Neural cell (in vitro differentiated cells): Measurements from ENCODE around the gene TAGLN. TPM values are rescaled to one million over a fixed set of nuclear protein-coding genes. Genes with fewer than 3 reads are reported as not detected.

Source experiments
- H2AFZ ChIP-seq: fragments of 200-600, 300-800 bp; sonication (generic), shearing (Covaris generic); 2 replicates; pipeline ENCODE4 v1.6.0; 2014; ENCODE audit warnings: low read depth, mild to moderate bottlenecking, antibody characterized with exemption, low read length, moderate library complexity
- H3F3A ChIP-seq: fragments of 200-600 bp; shearing (Covaris generic); 2 replicates; pipeline ENCODE4 v1.6.1; 2016; ENCODE audit warnings: mild to moderate bottlenecking, moderate library complexity, mixed read lengths, antibody characterized with exemption, low read length; ENCODE audit not compliant: insufficient read depth, poor library complexity, severe bottlenecking
- H3K27ac ChIP-seq: fragments of 200-600, 300-800 bp; sonication (generic), shearing (Covaris generic); 2 replicates; pipeline ENCODE4 v1.5.1; 2014; ENCODE audit warnings: mild to moderate bottlenecking, low read length, moderate library complexity
- H3K27me3 ChIP-seq: fragments of 300-800, 200-600 bp; sonication (generic), shearing (Covaris generic); 2 replicates; pipeline ENCODE4 v1.6.0; 2014; ENCODE audit warnings: mild to moderate bottlenecking, low read depth, low read length, moderate library complexity; ENCODE audit not compliant: insufficient read depth
- H3K36me3 ChIP-seq: fragments of 300-800, 200-600 bp; sonication (generic), shearing (Covaris generic); 2 replicates; pipeline ENCODE4 v1.5.1; 2014; ENCODE audit warnings: mild to moderate bottlenecking, antibody characterized with exemption, low read length, moderate library complexity; ENCODE audit not compliant: insufficient read depth
- H3K4me2 ChIP-seq: fragments of 300-800, 200-600 bp; sonication (generic), shearing (Covaris generic); 2 replicates; pipeline ENCODE4 v1.6.0; 2014; ENCODE audit warnings: mild to moderate bottlenecking, low read length
- H3K4me3 ChIP-seq: fragments of 300-800, 200-600 bp; sonication (generic), shearing (Covaris generic); 2 replicates; pipeline ENCODE4 v1.5.1; 2014; ENCODE audit warnings: mild to moderate bottlenecking, low read length, moderate library complexity
- H3K79me2 ChIP-seq: fragments of 200-600 bp; shearing (Covaris generic); replicated peaks from 2 replicates; pipeline ENCODE4 v1.6.0; 2014; ENCODE audit warnings: mild to moderate bottlenecking, low read length, moderate library complexity; ENCODE audit not compliant: insufficient read depth
- H3K9ac ChIP-seq: fragments of 300-800, 200-600 bp; sonication (generic), shearing (Covaris generic); 2 replicates; pipeline ENCODE4 v1.6.1; 2016; ENCODE audit warnings: mild to moderate bottlenecking, low read length, mixed read lengths
- H3K9me2 ChIP-seq: fragments of 200-600 bp; shearing (Covaris generic); 2 replicates; pipeline ENCODE4 v1.6.1; 2016; ENCODE audit warnings: mild to moderate bottlenecking, low read length, mixed read lengths; ENCODE audit not compliant: insufficient read depth
- H3K9me3 ChIP-seq: fragments of 200-600, 300-800 bp; sonication (generic), shearing (Covaris generic); 2 replicates; pipeline ENCODE4 v1.6.1; 2016; ENCODE audit warnings: mild to moderate bottlenecking, mixed run types, low read length, moderate library complexity, mixed read lengths
- H4K20me1 ChIP-seq: fragments of 200-600 bp; shearing (Covaris generic); 2 replicates; pipeline ENCODE4 v1.6.1; 2016; ENCODE audit warnings: mild to moderate bottlenecking, mixed run types; ENCODE audit not compliant: insufficient read depth
- EP300 ChIP-seq: fragments of 450-650 bp; conservative IDR thresholded peaks from 2 replicates; pipeline ENCODE4 v1.6.1; 2014; ENCODE audit warnings: antibody characterized with exemption, mild to moderate bottlenecking, moderate library complexity; ENCODE audit not compliant: poor library complexity, severe bottlenecking
- EZH2 ChIP-seq: fragments of 200-600, 300-800 bp; shearing (Covaris generic), sonication (generic); IDR thresholded peaks from 2 replicates; pipeline ENCODE4 v1.6.1; 2014; ENCODE audit warnings: antibody characterized with exemption, low read length, borderline replicate concordance, mild to moderate bottlenecking; ENCODE audit not compliant: insufficient read depth, poor library complexity, severe bottlenecking
- MXI1 ChIP-seq: fragments of 450-650 bp; conservative IDR thresholded peaks from 2 replicates; pipeline ENCODE4 v1.6.1; 2014; ENCODE audit warnings: antibody characterized with exemption, mild to moderate bottlenecking; ENCODE audit not compliant: poor library complexity, severe bottlenecking
- POLR2AphosphoS5 ChIP-seq: IDR thresholded peaks from 2 replicates; pipeline ENCODE4 v1.6.1; 2012
- RAD21 ChIP-seq: fragments of 450-650 bp; conservative IDR thresholded peaks from 2 replicates; pipeline ENCODE4 v1.6.1; 2014; ENCODE audit warnings: antibody characterized with exemption, mild to moderate bottlenecking, moderate library complexity
- SMC3 ChIP-seq: fragments of 450-650 bp; conservative IDR thresholded peaks from 2 replicates; pipeline ENCODE4 v1.6.1; 2014; ENCODE audit warnings: antibody characterized with exemption, mild to moderate bottlenecking, moderate library complexity; ENCODE audit not compliant: poor library complexity
- TAF1 ChIP-seq: IDR thresholded peaks from 2 replicates; pipeline ENCODE4 v1.6.1; 2012; ENCODE audit warnings: low read depth
- polyA plus RNA-seq: library from polyadenylated mRNA; depleted of rRNA; stranded (reverse); fragments of >200 nt; gene quantifications from 2 replicates; pipeline ENCODE4 v1.2.3, GENCODE V29; 2014
- TF ChIP-seq, protein P1 (sequence below): fragments of 450-650 bp; IDR thresholded peaks from 2 replicates; pipeline ENCODE4 v1.5.1; 2014; ENCODE audit warnings: antibody characterized with exemption, mild to moderate bottlenecking, moderate library complexity; ENCODE audit not compliant: poor library complexity, severe bottlenecking
- TF ChIP-seq, protein P2 (sequence below): IDR thresholded peaks from 2 replicates; pipeline ENCODE4 v1.6.1; 2012; ENCODE audit warnings: borderline replicate concordance

The TAGLN gene
- polyA plus RNA-seq, 1 donor from 2014 or later, result 15.7 TPM

DNA sequence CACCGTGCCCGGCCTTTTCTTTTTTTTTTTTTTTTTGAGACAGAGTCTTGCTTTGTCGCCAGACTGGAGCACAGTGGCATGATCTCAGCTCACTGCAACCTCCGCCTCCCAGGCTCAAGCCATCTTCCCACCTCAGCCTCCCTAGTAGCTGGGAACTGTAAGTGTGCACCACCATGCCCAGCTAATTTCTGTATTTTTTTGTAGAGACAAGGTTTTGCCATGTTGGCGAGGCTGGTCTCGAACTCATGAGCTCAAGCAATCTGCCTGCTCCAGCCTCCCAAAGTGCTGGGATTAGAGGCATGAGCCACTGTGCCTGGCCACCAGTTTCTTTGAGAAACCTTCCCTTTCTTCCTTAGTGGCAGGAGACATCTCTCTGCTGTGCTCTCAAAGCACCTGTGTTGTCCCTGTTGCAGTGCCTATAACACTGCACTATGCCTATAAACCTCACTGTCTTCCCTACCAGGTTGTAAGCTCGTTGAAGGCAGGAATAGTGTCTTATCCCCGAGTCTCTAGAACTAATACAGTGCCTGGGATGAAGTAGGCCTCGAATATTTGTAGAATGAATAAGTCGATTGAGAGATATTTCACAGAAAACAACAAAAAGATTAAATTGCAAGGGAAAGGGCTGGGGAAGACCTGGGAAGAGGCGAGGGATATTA lies 13.7 kb downstream of the TAGLN start:
- Histone ChIP-seq H2AFZ (no peak overlapping the region), H3K9me2 (no peaks in the 10 kb centered on the region), H3K36me3 (no peaks in the 10 kb centered on the region), H3K4me3 (no peak overlapping the region), H3K27ac (no peak overlapping the region), H4K20me1 (no peaks in the 10 kb centered on the region), H3K4me2 (no peak overlapping the region), H3K9ac (no peak overlapping the region), H3K79me2 (no peaks in the 10 kb centered on the region), H3K27me3 (no peaks in the 10 kb centered on the region), H3F3A (no peaks in the 10 kb centered on the region), H3K9me3 (no peaks in the 10 kb centered on the region)
- TF ChIP-seq MXI1, result no peak
- no peak for TF ChIP-seq EZH2
- TF ChIP-seq RAD21, result no peak
- TF ChIP-seq TAF1, result no peak
- TF ChIP-seq SMC3, result no peak
- TF ChIP-seq, protein P1, sequence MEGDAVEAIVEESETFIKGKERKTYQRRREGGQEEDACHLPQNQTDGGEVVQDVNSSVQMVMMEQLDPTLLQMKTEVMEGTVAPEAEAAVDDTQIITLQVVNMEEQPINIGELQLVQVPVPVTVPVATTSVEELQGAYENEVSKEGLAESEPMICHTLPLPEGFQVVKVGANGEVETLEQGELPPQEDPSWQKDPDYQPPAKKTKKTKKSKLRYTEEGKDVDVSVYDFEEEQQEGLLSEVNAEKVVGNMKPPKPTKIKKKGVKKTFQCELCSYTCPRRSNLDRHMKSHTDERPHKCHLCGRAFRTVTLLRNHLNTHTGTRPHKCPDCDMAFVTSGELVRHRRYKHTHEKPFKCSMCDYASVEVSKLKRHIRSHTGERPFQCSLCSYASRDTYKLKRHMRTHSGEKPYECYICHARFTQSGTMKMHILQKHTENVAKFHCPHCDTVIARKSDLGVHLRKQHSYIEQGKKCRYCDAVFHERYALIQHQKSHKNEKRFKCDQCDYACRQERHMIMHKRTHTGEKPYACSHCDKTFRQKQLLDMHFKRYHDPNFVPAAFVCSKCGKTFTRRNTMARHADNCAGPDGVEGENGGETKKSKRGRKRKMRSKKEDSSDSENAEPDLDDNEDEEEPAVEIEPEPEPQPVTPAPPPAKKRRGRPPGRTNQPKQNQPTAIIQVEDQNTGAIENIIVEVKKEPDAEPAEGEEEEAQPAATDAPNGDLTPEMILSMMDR, result no peak
- TF ChIP-seq EP300, result no peak
- TF ChIP-seq POLR2AphosphoS5, result no peak
- TF ChIP-seq, protein P2, sequence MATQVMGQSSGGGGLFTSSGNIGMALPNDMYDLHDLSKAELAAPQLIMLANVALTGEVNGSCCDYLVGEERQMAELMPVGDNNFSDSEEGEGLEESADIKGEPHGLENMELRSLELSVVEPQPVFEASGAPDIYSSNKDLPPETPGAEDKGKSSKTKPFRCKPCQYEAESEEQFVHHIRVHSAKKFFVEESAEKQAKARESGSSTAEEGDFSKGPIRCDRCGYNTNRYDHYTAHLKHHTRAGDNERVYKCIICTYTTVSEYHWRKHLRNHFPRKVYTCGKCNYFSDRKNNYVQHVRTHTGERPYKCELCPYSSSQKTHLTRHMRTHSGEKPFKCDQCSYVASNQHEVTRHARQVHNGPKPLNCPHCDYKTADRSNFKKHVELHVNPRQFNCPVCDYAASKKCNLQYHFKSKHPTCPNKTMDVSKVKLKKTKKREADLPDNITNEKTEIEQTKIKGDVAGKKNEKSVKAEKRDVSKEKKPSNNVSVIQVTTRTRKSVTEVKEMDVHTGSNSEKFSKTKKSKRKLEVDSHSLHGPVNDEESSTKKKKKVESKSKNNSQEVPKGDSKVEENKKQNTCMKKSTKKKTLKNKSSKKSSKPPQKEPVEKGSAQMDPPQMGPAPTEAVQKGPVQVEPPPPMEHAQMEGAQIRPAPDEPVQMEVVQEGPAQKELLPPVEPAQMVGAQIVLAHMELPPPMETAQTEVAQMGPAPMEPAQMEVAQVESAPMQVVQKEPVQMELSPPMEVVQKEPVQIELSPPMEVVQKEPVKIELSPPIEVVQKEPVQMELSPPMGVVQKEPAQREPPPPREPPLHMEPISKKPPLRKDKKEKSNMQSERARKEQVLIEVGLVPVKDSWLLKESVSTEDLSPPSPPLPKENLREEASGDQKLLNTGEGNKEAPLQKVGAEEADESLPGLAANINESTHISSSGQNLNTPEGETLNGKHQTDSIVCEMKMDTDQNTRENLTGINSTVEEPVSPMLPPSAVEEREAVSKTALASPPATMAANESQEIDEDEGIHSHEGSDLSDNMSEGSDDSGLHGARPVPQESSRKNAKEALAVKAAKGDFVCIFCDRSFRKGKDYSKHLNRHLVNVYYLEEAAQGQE, result no peak

DNA sequence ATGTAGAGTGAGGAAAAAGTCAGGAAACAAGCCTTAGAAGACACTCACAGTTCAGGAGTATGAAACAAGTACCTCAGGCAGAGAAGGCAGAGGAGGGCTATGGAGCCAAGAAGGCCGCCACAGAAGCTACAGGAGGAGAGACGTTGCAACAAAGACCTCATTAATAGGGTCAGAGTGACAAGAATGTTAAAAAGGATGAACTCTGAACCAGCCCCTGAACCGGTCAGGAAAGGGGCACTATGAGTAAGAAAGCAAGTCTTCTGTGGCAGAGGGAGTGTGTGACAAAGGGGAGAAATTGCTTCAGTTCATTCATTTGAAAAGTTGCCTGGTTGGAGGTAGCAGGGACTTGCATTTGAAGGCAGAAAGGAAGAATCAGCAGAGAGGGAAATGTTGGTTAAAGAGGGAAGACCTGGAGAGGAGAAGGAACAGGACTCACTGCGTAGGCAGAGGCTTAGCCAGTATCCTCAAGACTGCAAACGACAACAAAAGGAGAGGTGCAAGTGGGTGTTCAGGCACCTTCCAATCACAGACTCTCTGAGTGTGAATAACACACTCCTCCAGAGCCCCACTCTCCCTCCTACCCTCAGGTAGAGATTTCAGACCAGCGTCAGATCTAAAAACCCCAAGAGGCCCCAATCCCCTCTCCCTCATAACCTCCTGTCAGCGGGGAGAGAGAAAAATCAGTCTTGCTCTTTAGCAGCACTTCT lies 15.4 kb downstream of the TAGLN start:
- H3K9ac ChIP-seq, result no peak overlapping the region
- H3K27ac ChIP-seq, result no peak overlapping the region
- no peaks in the 10 kb centered on the region for H3F3A ChIP-seq
- H2AFZ ChIP-seq, result no peak overlapping the region
- H3K9me2 ChIP-seq, result no peaks in the 10 kb centered on the region
- no peak overlapping the region for H3K4me2 ChIP-seq
- H3K79me2 ChIP-seq, result no peaks in the 10 kb centered on the region
- H3K27me3 ChIP-seq, result no peaks in the 10 kb centered on the region
- no peaks in the 10 kb centered on the region for H3K36me3 ChIP-seq
- H3K9me3 ChIP-seq, result no peaks in the 10 kb centered on the region
- H4K20me1 ChIP-seq, result no peaks in the 10 kb centered on the region
- TF ChIP-seq SMC3 (no peak), TAF1 (no peak), RAD21 (no peak), POLR2AphosphoS5 (no peak), EP300 (no peak), MXI1 (no peak), EZH2 (no peak)
- TF ChIP-seq, protein P2, result no peak
- TF ChIP-seq, protein P1, result no peak
- H3K4me3 ChIP-seq, result no peak overlapping the region
